B cell (primary cell): ENCODE data around the gene UHRF1. TPM values are rescaled to one million over a fixed set of nuclear protein-coding genes. Genes with fewer than 3 reads are reported as not detected.
"Not testable (repeated sequence)": the region's sequence is repeated elsewhere in the genome, so short reads cannot be mapped to it uniquely, and the experiment has no call there.

Experiments used
- ATAC-seq: fragments of 200-7000 bp; cut with Tn5 transposase; one replicate; pipeline ENCODE4 v1.10.0; 2021; ENCODE audit warnings: low read depth, mild to moderate bottlenecking, moderate number of reproducible peaks, moderate library complexity
- CTCF ChIA-PET: fragments of 350-600 bp; sonication (Branson Sonifier 250); formaldehyde crosslinking; loops from one replicate; lab custom pipeline; 2021; ENCODE audit warnings: antibody characterized with exemption, inconsistent platforms; lab: Charles Lee
- POLR2A ChIA-PET: fragments of 350-600 bp; sonication (Branson Sonifier 250); formaldehyde crosslinking; loops from one replicate; lab custom pipeline; 2021; ENCODE audit warnings: antibody characterized with exemption; lab: Charles Lee
- DNase-seq: peaks from one replicate; pipeline ENCODE4 v3.0.0; 2013
- H2AFZ ChIP-seq: 2 replicates; pipeline ENCODE4 v1.6.1; 2012; ENCODE audit warnings: mild to moderate bottlenecking, low read depth, low read length; ENCODE audit not compliant: insufficient read depth, poor library complexity, severe bottlenecking
- H3K27ac ChIP-seq, 2 donors: 1 replicate in 1 of 2; 2 replicates in 1 of 2; pipeline ENCODE4 v1.5.1; 2012 to 2013; ENCODE audit warnings: low read length in 2 of 2, mild to moderate bottlenecking in 2 of 2, moderate library complexity in 1 of 2
- H3K27me3 ChIP-seq, 4 experiments: fragments of 200-600 bp in 1 of 4; sonication (generic) in 1 of 4; replicated peaks in 1 of 4; 1 replicate in 2 of 4; 2 replicates in 2 of 4; pipeline versions ENCODE4 v1.6.1 to v1.7.0; 2013 to 2016; ENCODE audit warnings: low read length in 3 of 4, mild to moderate bottlenecking in 2 of 4, mixed read lengths in 1 of 4, moderate library complexity in 1 of 4; ENCODE audit not compliant: insufficient read depth in 4 of 4, control insufficient read depth in 3 of 4; ENCODE audit errors: control extremely low read depth in 1 of 4
- H3K36me3 ChIP-seq, 2 experiments: replicated peaks in 1 of 2; 1 replicate in 1 of 2; 2 replicates in 1 of 2; pipeline versions ENCODE4 v1.6.1 to v1.7.1; 2013; ENCODE audit warnings: low read length in 1 of 2; ENCODE audit not compliant: insufficient read depth in 2 of 2, control insufficient read depth in 1 of 2; ENCODE audit errors: control extremely low read depth in 1 of 2, extremely low read depth in 1 of 2
- H3K4me1 ChIP-seq, 2 donors: fragments of 200-600 bp in 1 of 2; sonication (generic) in 1 of 2; 1 replicate in 1 of 2; 2 replicates in 1 of 2; pipeline versions ENCODE4 v1.5.1 to v1.6.1; 2013 to 2017; ENCODE audit warnings: low read length in 2 of 2; ENCODE audit not compliant: control insufficient read depth in 2 of 2, insufficient read depth in 2 of 2
- H3K4me2 ChIP-seq: replicated peaks from 2 replicates; pipeline ENCODE3; 2012; ENCODE audit warnings: mild to moderate bottlenecking, low read depth, low read length; ENCODE audit not compliant: poor library complexity, severe bottlenecking
- H3K4me3 ChIP-seq, 5 experiments: fragments of 200-600 bp in 1 of 5; sonication (generic) in 1 of 5; 1 replicate in 3 of 5; 2 replicates in 2 of 5; pipeline versions ENCODE4 v1.5.1 to v1.7.0; 2011 to 2016; ENCODE audit warnings: low read length in 4 of 5, mild to moderate bottlenecking in 4 of 5, low read depth in 2 of 5, control low read depth in 1 of 5, moderate library complexity in 1 of 5; ENCODE audit not compliant: insufficient read depth in 1 of 5; ENCODE audit errors: control extremely low read depth in 1 of 5, extremely low read depth in 1 of 5
- H3K79me2 ChIP-seq: fragments of 200-600 bp; sonication (generic); one replicate; pipeline ENCODE4 v1.6.0; 2016; ENCODE audit warnings: low read length; ENCODE audit not compliant: control insufficient read depth, insufficient read depth
- H3K9ac ChIP-seq: fragments of 200-600 bp; sonication (generic); 2 replicates; pipeline ENCODE4 v1.6.1; 2017; ENCODE audit warnings: mild to moderate bottlenecking, low read length, moderate library complexity
- H3K9me3 ChIP-seq, 3 donors: one replicate each; pipeline versions ENCODE4 v1.6.1 to v1.7.1; 2013; ENCODE audit warnings: low read length in 2 of 3; ENCODE audit not compliant: control insufficient read depth in 2 of 3, insufficient read depth in 1 of 3; ENCODE audit errors: control extremely low read depth in 1 of 3
- H4K20me1 ChIP-seq: 2 replicates; pipeline ENCODE4 v1.6.0; 2012; ENCODE audit warnings: mild to moderate bottlenecking, low read length; ENCODE audit not compliant: insufficient read depth, control insufficient read depth, poor library complexity, severe bottlenecking
- H3K27ac Mint-ChIP-seq: one replicate; pipeline ENCODE4 v1.8.0; 2021; ENCODE audit warnings: mixed read lengths
- H3K27me3 Mint-ChIP-seq: one replicate; pipeline ENCODE4 v1.8.0; 2021; ENCODE audit warnings: mixed read lengths
- H3K4me1 Mint-ChIP-seq: one replicate; pipeline ENCODE4 v1.8.0; 2021; ENCODE audit warnings: mixed read lengths
- H3K4me3 Mint-ChIP-seq: one replicate; pipeline ENCODE4 v1.8.0; 2021; ENCODE audit warnings: mixed read lengths
- H3K9me3 Mint-ChIP-seq: one replicate; pipeline ENCODE4 v1.8.0; 2022; ENCODE audit warnings: mixed read lengths; ENCODE audit not compliant: insufficient read depth
- CTCF ChIP-seq: fragments of 200-600 bp; IDR thresholded peaks from one replicate; pipeline ENCODE4 v1.8.0; 2022; ENCODE audit warnings: antibody characterized with exemption, mild to moderate bottlenecking
- EZH2 ChIP-seq: IDR thresholded peaks from 2 replicates; pipeline ENCODE4 v1.6.1; 2012; ENCODE audit warnings: borderline replicate concordance, low read depth, mild to moderate bottlenecking, moderate library complexity, low read length; ENCODE audit not compliant: insufficient read depth, poor library complexity, severe bottlenecking
- WGBS: methylation state at CpG from one replicate; pipeline ENCODE4 v1.1.5; 2013; ENCODE audit warnings: missing lambda C conversion rate; ENCODE audit not compliant: insufficient coverage; 5-methylcytosine and 5-hydroxymethylcytosine counted together
- intact Hi-C: fragments of 100-400 bp; cut with micrococcal nuclease; formaldehyde crosslinking; loops from one replicate; pipeline ENCODE4 v1.10.0; 2022
- polyA plus RNA-seq: library from polyadenylated mRNA; depleted of rRNA; stranded (reverse); fragments of >200 nt; gene quantifications from 2 replicates; pipeline ENCODE4 v1.2.3, GENCODE V29; 2012
- total RNA-seq, 2 donors: library from RNA; stranded (reverse); fragments of 120-200 nt in 1 of 2; gene quantifications; 1 replicate in 1 of 2; 2 replicates in 1 of 2; pipeline versions ENCODE4 v1.2.3 to v1.2.4, GENCODE V29; 2013 to 2022

The UHRF1 gene
- total and polyA plus RNA-seq, 2 donors (not counting 1 experiment from before 2014, with no cell fraction given): 0.32 to 0.55 TPM

GRCh38 chr19:4939466-4939865, 30.2 kb downstream of the UHRF1 start:
- Histone ChIP-seq H3K27ac (no peak overlapping the region), H3K36me3 (no peaks in the 10 kb centered on the region), H3K9ac (no peak overlapping the region), H3K4me1 (no peaks in the 10 kb centered on the region), H3K4me3 (no peak overlapping the region), H3K79me2 (no peaks in the 10 kb centered on the region), H4K20me1 (no peaks in the 10 kb centered on the region), H2AFZ (no peak overlapping the region), H3K27me3 (no peaks in the 10 kb centered on the region), H3K9me3 (no peaks in the 10 kb centered on the region), H3K4me2 (no peak overlapping the region)
- ChIA-PET CTCF (no interaction called here), POLR2A (interaction anchor here (0.7 kb wide), 1 partner anchor 994 kb away, joined by 8 read pairs; no protein-coding TSS in a partner anchor)
- Mint-ChIP-seq H3K27me3 (no peaks in the 10 kb centered on the region), H3K27ac (no peak overlapping the region), H3K4me3 (no peak overlapping the region), H3K9me3 (no peaks in the 10 kb centered on the region), H3K4me1 (no peaks in the 10 kb centered on the region)
- no peak for ATAC-seq
- intact Hi-C loops: no loop called here
- TF ChIP-seq CTCF (no peak), EZH2 (no peak)
- no peak for DNase-seq
- 100% methylated on average over 1 of the region's 7 CpGs for WGBS

- H3K4me3 Mint-ChIP-seq, H3K4me2 ChIP-seq, POLR2A ChIA-PET, H4K20me1 ChIP-seq, H3K27ac Mint-ChIP-seq, H3K4me1 Mint-ChIP-seq, intact Hi-C loops, H3K27ac ChIP-seq, H3K4me1 ChIP-seq, H3K9me3 ChIP-seq, H3K4me3 ChIP-seq, H3K9me3 Mint-ChIP-seq, ATAC-seq, H2AFZ ChIP-seq, H3K36me3 ChIP-seq, H3K79me2 ChIP-seq, H3K9ac ChIP-seq, DNase-seq, H3K27me3 Mint-ChIP-seq, H3K27me3 ChIP-seq: not testable (repeated sequence)
- WGBS: over 99% methylated on average over 29 of the region's 35 CpGs
- CTCF ChIA-PET: interaction anchor here (1.9 kb wide), 1 partner anchor 89 kb away, joined by 11 read pairs; no protein-coding TSS in a partner anchor
Observed at GRCh38 chr19:4941638-4942169, 32.4 kb downstream of the UHRF1 start.

GRCh38 chr19:4950650-4951049, 41.3 kb downstream of the UHRF1 start:
- H3K4me3 ChIP-seq, DNase-seq, H3K4me2 ChIP-seq, H3K27ac ChIP-seq, H3K4me1 Mint-ChIP-seq, H3K36me3 ChIP-seq, H3K4me1 ChIP-seq, H3K4me3 Mint-ChIP-seq, POLR2A ChIA-PET, H3K79me2 ChIP-seq, ATAC-seq, CTCF ChIA-PET, H2AFZ ChIP-seq, intact Hi-C loops, H3K27me3 ChIP-seq, H4K20me1 ChIP-seq, H3K27ac Mint-ChIP-seq, H3K9ac ChIP-seq, H3K9me3 ChIP-seq, H3K9me3 Mint-ChIP-seq, H3K27me3 Mint-ChIP-seq: not testable (repeated sequence)
- 97% methylated on average over 16 of the region's 23 CpGs for WGBS
